H1 (cell line): ENCODE data around the gene WIPF3.

ENCODE experiments used
- ASH2L ChIP-seq: fragments of 200-600, 300-600 bp; sonication (generic); IDR thresholded peaks from one replicate; pipeline ENCODE4 v1.7.1; 2017; ENCODE audit warnings: low read length
- EZH2 ChIP-seq: fragments of 200-600 bp; sonication (generic); IDR thresholded peaks from 2 replicates; pipeline ENCODE4 v1.7.1; 2012; ENCODE audit warnings: low read depth, mild to moderate bottlenecking, moderate library complexity, low read length, inconsistent platforms; ENCODE audit not compliant: severe bottlenecking
- SP2 ChIP-seq: IDR thresholded peaks from 2 replicates; pipeline ENCODE4 v1.6.1; 2012; ENCODE audit warnings: mild to moderate bottlenecking, low read length, inconsistent platforms

DNA sequence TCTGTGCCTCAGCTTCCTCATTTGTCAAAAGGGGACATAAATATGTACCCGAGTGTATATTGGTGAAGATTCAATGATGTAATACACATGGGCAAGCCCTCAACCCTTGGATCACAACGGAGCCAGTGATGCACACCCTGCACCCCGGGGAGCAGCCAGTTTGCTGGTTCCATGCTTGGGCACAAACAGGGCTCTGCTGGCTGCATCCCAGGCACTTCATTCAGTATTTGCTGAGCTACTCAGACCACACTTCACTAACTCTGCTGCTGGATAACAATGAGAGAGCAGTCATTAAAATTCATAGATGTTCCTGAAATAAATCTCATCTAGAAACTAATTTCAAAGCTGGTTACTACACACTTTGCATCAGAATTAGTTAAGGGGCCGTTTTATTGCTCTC is 111.3 kb downstream of the WIPF3 start:
- TF ChIP-seq EZH2 = no peak
- no peak for TF ChIP-seq SP2
- TF ChIP-seq ASH2L = no peak
